ENCODE results near the gene LRP1. TPM values are rescaled to one million over a fixed set of nuclear protein-coding genes. Genes with fewer than 3 reads are reported as not detected.

LRP1 gene
- total RNA-seq, 1 experiment from 2014 or later = 0.56 TPM

DNA sequence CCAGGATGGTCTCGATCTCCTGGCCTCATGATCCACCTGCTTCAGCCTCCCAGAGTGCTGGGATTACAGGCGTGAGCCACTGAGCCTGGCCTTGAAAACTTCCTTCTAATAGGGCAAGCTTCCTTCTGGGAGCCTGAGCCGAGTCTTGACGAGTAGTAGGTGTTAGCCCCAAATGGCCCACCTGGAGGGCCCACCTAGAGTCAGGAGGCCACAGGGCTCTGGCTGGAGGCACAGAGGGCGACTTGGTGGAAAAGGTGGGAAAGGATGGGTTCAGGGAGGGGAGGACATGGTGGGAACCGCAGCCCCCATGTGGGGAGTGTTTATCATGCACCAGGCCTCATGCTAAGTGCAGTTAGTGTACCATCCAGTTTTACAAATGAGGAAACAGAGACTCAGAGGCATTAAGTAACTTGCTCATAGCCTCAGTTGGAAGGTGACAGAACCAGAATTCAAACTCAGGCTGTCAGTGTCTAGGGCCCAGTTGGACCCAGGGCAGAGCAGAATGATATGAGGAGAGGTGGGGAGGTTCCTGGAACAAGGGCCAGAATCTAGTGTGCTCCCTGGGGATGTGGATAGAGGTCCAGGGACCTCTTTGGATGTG, 22.2 kb downstream of the LRP1 start:
- Histone ChIP-seq H3K27me3 (ENCODE audit: low read length) (no peaks in the 10 kb centered on the region), H3K79me2 (ENCODE audit: low read length) (no peaks in the 10 kb centered on the region), H3K9me2 (replicated peaks; ENCODE audit: insufficient read depth, low read length) (no peaks in the 10 kb centered on the region), H3K4me3 (ENCODE audit: low read length) (no peak overlapping the region), H3K4me1 (ENCODE audit: low read length) (no peaks in the 10 kb centered on the region; the same call in 1 of the 2 replicates), H3K9me3 (ENCODE audit: low read length) (no peaks in the 10 kb centered on the region), H3K36me3 (ENCODE audit: insufficient read depth, low read length) (no peaks in the 10 kb centered on the region), H2AFZ (ENCODE audit: low read length) (no peak overlapping the region), H3K9ac (ENCODE audit: low read length) (no peak overlapping the region), H4K20me1 (ENCODE audit: insufficient read depth, low read depth, low read length) (no peaks in the 10 kb centered on the region), H3K27ac (ENCODE audit: low read length) (no peak overlapping the region), H3K4me2 (ENCODE audit: low read depth, low read length, poor library complexity, severe bottlenecking) (no peak overlapping the region)
- DNase-seq = no peak

DNA sequence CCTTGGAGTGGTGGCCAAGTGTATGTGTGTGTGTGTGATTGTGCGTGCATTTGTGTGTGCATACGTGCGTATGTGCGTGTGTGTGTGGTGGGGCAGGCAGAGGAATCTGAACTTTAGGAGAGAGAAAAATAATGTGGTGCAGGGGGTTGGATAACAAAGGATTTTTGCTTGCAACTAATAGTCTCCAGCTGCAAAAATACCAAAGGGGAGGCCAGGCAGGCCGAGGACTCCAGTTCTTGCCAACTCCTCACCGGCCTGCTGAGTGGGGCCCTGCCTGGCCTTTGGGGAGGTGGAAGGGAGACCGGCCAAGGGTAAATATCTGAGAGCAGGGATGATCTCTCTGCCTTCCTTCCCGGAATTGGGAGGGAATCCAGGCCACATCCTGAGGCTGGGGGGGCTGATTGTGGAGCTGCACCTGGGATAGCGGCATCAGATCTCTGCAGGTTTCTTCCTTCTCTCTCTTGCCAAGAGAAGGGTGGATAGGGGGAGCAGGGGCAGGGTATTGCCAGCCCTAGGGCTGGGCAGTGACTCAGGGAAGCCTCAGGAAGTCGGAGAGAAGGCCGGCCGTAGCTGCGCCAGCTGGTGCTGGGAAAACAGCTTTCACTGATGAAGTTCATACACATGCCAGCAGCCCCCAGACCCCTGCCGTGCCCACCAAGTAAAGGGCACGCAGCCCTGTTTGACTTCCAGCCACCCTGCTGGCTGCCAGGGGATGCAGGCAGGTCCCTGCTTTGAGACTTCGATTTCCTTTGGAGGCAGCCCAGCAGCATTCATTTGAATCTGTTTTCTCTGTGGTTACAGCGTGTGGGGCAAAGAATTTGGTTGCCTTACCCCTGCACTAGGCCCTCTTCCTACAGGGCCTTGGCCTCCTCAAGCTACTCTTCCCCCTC, 23.7 kb downstream of the LRP1 start:
- DNase-seq = no peak
- H3K4me2 ChIP-seq (ENCODE audit: low read depth, low read length, poor library complexity, severe bottlenecking) = no peak overlapping the region

GRCh38 chr12:57152639-57153038, 24.4 kb downstream of the LRP1 start:
- H3K79me2 ChIP-seq (ENCODE audit: low read length) = no peaks in the 10 kb centered on the region
- no peaks in the 10 kb centered on the region for H3K9me2 ChIP-seq (replicated peaks; ENCODE audit: insufficient read depth, low read length)
- DNase-seq = no peak
- H3K9ac ChIP-seq (ENCODE audit: low read length) = no peak overlapping the region
- H3K36me3 ChIP-seq (ENCODE audit: insufficient read depth, low read length) = no peaks in the 10 kb centered on the region
- H3K4me2 ChIP-seq (ENCODE audit: low read depth, low read length, poor library complexity, severe bottlenecking) = no peak overlapping the region
- H3K9me3 ChIP-seq (ENCODE audit: low read length) = no peaks in the 10 kb centered on the region
- no peaks in the 10 kb centered on the region for H3K27me3 ChIP-seq (ENCODE audit: low read length)
- no peak overlapping the region for H3K27ac ChIP-seq (ENCODE audit: low read length)
- H4K20me1 ChIP-seq (ENCODE audit: insufficient read depth, low read depth, low read length) = no peaks in the 10 kb centered on the region
- H3K4me1 ChIP-seq (ENCODE audit: low read length) = no peaks in the 10 kb centered on the region; the same call in 1 of the 2 replicates
- no peak overlapping the region for H3K4me3 ChIP-seq (ENCODE audit: low read length)
- H2AFZ ChIP-seq (ENCODE audit: low read length) = no peak overlapping the region

More for the DNA sequence above, 23.7 kb downstream of the LRP1 start:
- Histone ChIP-seq H3K9me3 (ENCODE audit: low read length) (no peaks in the 10 kb centered on the region), H2AFZ (ENCODE audit: low read length) (no peak overlapping the region), H3K27me3 (ENCODE audit: low read length) (no peaks in the 10 kb centered on the region), H3K27ac (ENCODE audit: low read length) (no peak overlapping the region), H3K9me2 (replicated peaks; ENCODE audit: insufficient read depth, low read length) (no peaks in the 10 kb centered on the region), H3K36me3 (ENCODE audit: insufficient read depth, low read length) (no peaks in the 10 kb centered on the region), H3K79me2 (ENCODE audit: low read length) (no peaks in the 10 kb centered on the region), H3K9ac (ENCODE audit: low read length) (no peak overlapping the region), H3K4me3 (ENCODE audit: low read length) (no peak overlapping the region), H4K20me1 (ENCODE audit: insufficient read depth, low read depth, low read length) (no peaks in the 10 kb centered on the region), H3K4me1 (ENCODE audit: low read length) (no peaks in the 10 kb centered on the region; the same call in 1 of the 2 replicates)

DNA sequence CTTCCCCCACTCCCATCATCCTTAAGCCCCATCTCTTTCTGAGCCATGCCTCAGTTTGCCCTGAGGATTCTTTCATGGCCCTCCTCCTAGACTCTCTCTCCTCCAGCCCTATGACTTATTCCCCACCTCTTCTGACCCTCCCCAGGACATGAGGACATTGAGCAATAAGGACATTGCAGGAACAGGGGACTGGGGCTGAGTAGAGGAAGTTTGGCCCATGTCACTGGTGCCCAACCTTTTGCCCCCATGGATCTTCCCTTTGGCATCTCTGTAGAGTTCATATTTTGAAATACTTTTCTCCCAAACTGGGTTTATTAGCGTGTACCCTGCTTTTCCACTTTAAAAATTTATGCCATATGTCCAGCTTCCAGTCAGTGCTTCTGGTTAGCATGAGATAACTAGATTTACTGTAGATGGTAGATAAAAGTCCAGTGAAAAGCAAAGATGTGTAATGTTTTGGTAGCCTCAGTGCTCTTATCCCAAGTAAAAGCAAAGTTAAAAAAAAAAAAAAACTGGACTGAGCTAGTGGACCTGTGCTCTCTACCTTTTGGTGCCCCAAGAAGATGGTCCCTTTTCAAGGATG, 25.2 kb downstream of the LRP1 start:
- Histone ChIP-seq H3K4me1 (ENCODE audit: low read length) (no peaks in the 10 kb centered on the region; the same call in 1 of the 2 replicates), H4K20me1 (ENCODE audit: insufficient read depth, low read depth, low read length) (no peaks in the 10 kb centered on the region), H3K9ac (ENCODE audit: low read length) (no peak overlapping the region), H3K27me3 (ENCODE audit: low read length) (no peaks in the 10 kb centered on the region), H3K4me3 (ENCODE audit: low read length) (no peak overlapping the region), H3K9me2 (replicated peaks; ENCODE audit: insufficient read depth, low read length) (no peaks in the 10 kb centered on the region), H3K27ac (ENCODE audit: low read length) (no peak overlapping the region), H3K36me3 (ENCODE audit: insufficient read depth, low read length) (no peaks in the 10 kb centered on the region), H3K9me3 (ENCODE audit: low read length) (no peaks in the 10 kb centered on the region), H2AFZ (ENCODE audit: low read length) (no peak overlapping the region), H3K79me2 (ENCODE audit: low read length) (no peaks in the 10 kb centered on the region), H3K4me2 (ENCODE audit: low read depth, low read length, poor library complexity, severe bottlenecking) (no peak overlapping the region)
- DNase-seq = no peak

GRCh38 chr12:57154076-57154475, 25.8 kb downstream of the LRP1 start:
- no peak overlapping the region for H3K9ac ChIP-seq (ENCODE audit: low read length)
- H3K27ac ChIP-seq (ENCODE audit: low read length) = no peak overlapping the region
- H3K27me3 ChIP-seq (ENCODE audit: low read length) = no peaks in the 10 kb centered on the region
- no peaks in the 10 kb centered on the region for H3K9me3 ChIP-seq (ENCODE audit: low read length)
- no peak overlapping the region for H2AFZ ChIP-seq (ENCODE audit: low read length)
- H3K4me1 ChIP-seq (ENCODE audit: low read length) = no peaks in the 10 kb centered on the region; the same call in 1 of the 2 replicates
- H3K4me2 ChIP-seq (ENCODE audit: low read depth, low read length, poor library complexity, severe bottlenecking) = no peak overlapping the region
- DNase-seq = no peak
- H3K9me2 ChIP-seq (replicated peaks; ENCODE audit: insufficient read depth, low read length) = no peaks in the 10 kb centered on the region
- no peaks in the 10 kb centered on the region for H4K20me1 ChIP-seq (ENCODE audit: insufficient read depth, low read depth, low read length)
- H3K4me3 ChIP-seq (ENCODE audit: low read length) = no peak overlapping the region
- no peaks in the 10 kb centered on the region for H3K36me3 ChIP-seq (ENCODE audit: insufficient read depth, low read length)
- no peaks in the 10 kb centered on the region for H3K79me2 ChIP-seq (ENCODE audit: low read length)

GRCh38 chr12:57154804-57155434, 26.6 kb downstream of the LRP1 start:
- H3K9me3 ChIP-seq (ENCODE audit: low read length) = no peaks in the 10 kb centered on the region
- H3K4me1 ChIP-seq (ENCODE audit: low read length) = no peaks in the 10 kb centered on the region; the same call in 1 of the 2 replicates
- H3K4me2 ChIP-seq (ENCODE audit: low read depth, low read length, poor library complexity, severe bottlenecking) = no peak overlapping the region
- H3K4me3 ChIP-seq (ENCODE audit: low read length) = no peak overlapping the region
- DNase-seq = no peak
- H3K9ac ChIP-seq (ENCODE audit: low read length) = no peak overlapping the region
- no peak overlapping the region for H3K27ac ChIP-seq (ENCODE audit: low read length)
- no peak overlapping the region for H2AFZ ChIP-seq (ENCODE audit: low read length)
- no peaks in the 10 kb centered on the region for H3K27me3 ChIP-seq (ENCODE audit: low read length)
- no peaks in the 10 kb centered on the region for H3K9me2 ChIP-seq (replicated peaks; ENCODE audit: insufficient read depth, low read length)
- no peaks in the 10 kb centered on the region for H3K36me3 ChIP-seq (ENCODE audit: insufficient read depth, low read length)
- no peaks in the 10 kb centered on the region for H4K20me1 ChIP-seq (ENCODE audit: insufficient read depth, low read depth, low read length)
- H3K79me2 ChIP-seq (ENCODE audit: low read length) = no peaks in the 10 kb centered on the region

GRCh38 chr12:57156701-57157403, 28.6 kb downstream of the LRP1 start:
- Histone ChIP-seq H3K9me3 (ENCODE audit: low read length) (no peaks in the 10 kb centered on the region), H3K9ac (ENCODE audit: low read length) (no peak overlapping the region), H3K27me3 (ENCODE audit: low read length) (no peaks in the 10 kb centered on the region), H3K36me3 (ENCODE audit: insufficient read depth, low read length) (no peaks in the 10 kb centered on the region), H2AFZ (ENCODE audit: low read length) (no peak overlapping the region), H4K20me1 (ENCODE audit: insufficient read depth, low read depth, low read length) (no peaks in the 10 kb centered on the region), H3K27ac (ENCODE audit: low read length) (no peak overlapping the region), H3K4me3 (ENCODE audit: low read length) (no peak overlapping the region), H3K9me2 (replicated peaks; ENCODE audit: insufficient read depth, low read length) (no peaks in the 10 kb centered on the region), H3K4me1 (ENCODE audit: low read length) (no peaks in the 10 kb centered on the region; the same call in 1 of the 2 replicates), H3K4me2 (ENCODE audit: low read depth, low read length, poor library complexity, severe bottlenecking) (no peak overlapping the region), H3K79me2 (ENCODE audit: low read length) (no peaks in the 10 kb centered on the region)
- no peak for DNase-seq
